Endometrium (tissue), 2 donors: ENCODE results near the gene SGF29.
"Not testable (repeated sequence)": the region's sequence is repeated elsewhere in the genome, so short reads cannot be mapped to it uniquely, and the experiment has no call there.

ENCODE experiments used
- FAIRE-seq: peaks from 2 replicates; lab custom pipeline; 2012; peaks lifted over from hg19 to GRCh38; lab: Jason Lieb, UNC
- donor health status: control.
- donor health status: control.

The SGF29 gene

GRCh38 chr16:28596115-28596630, 42.5 kb downstream of the SGF29 start:
- no peak for FAIRE-seq

GRCh38 chr16:28596840-28597691, 43.3 kb downstream of the SGF29 start, which contains the start of gene SULT1A2:
TSS of gene SULT1A2 (minus strand) at chr16:28597050. CDS start at chr16:28595930, 1,120 bp downstream.
- FAIRE-seq = no peak

GRCh38 chr16:28597692-28598261, 44.1 kb downstream of the SGF29 start:
- FAIRE-seq = no peak

- not testable (repeated sequence) for FAIRE-seq
Measured at GRCh38 chr16:28599377-28600285, 45.9 kb downstream of the SGF29 start.

GRCh38 chr16:28600965-28601364, 47.2 kb downstream of the SGF29 start:
- FAIRE-seq = not testable (repeated sequence)

- not testable (repeated sequence) for FAIRE-seq
Measured at GRCh38 chr16:28601589-28601988, 47.9 kb downstream of the SGF29 start.

GRCh38 chr16:28602062-28602461, 48.3 kb downstream of the SGF29 start:
- not testable (repeated sequence) for FAIRE-seq

- no peak for FAIRE-seq
Measured at GRCh38 chr16:28602529-28602928, 48.8 kb downstream of the SGF29 start.

- FAIRE-seq = no peak
Measured at GRCh38 chr16:28603381-28604185, 49.9 kb downstream of the SGF29 start.

GRCh38 chr16:28604186-28604565, 50.5 kb downstream of the SGF29 start:
- no peak for FAIRE-seq

- FAIRE-seq = no peak
Measured at GRCh38 chr16:28606291-28607115, 52.8 kb downstream of the SGF29 start.

- FAIRE-seq = no peak
Measured at GRCh38 chr16:28607116-28607623, 53.5 kb downstream of the SGF29 start.

- FAIRE-seq = not testable (repeated sequence)
Measured at GRCh38 chr16:28607681-28608495, 54.2 kb downstream of the SGF29 start.

- not testable (repeated sequence) for FAIRE-seq
Measured at GRCh38 chr16:28608496-28608808, 54.7 kb downstream of the SGF29 start.

- not testable (repeated sequence) for FAIRE-seq
Measured at GRCh38 chr16:28608867-28609596, 55.3 kb downstream of the SGF29 start.

- FAIRE-seq = no peak
Measured at GRCh38 chr16:28609631-28610594, 56.2 kb downstream of the SGF29 start, which contains the start of gene SULT1A1. TSS of gene SULT1A1 (minus strand) at chr16:28610044. CDS start at chr16:28608855, 1,189 bp downstream.

- FAIRE-seq = no peak
Measured at GRCh38 chr16:28610595-28611191, 57.0 kb downstream of the SGF29 start.
